Measurements from ENCODE around the gene PPIE. TPM values are rescaled to one million over a fixed set of nuclear protein-coding genes. Genes with fewer than 3 reads are reported as not detected.

PPIE gene
- total and polyA plus RNA-seq, 2 of the 8 experiments (the other 6 are each of a cell fraction or from before 2014, with no cell fraction given), result 38.9 to 56.1 TPM

- no peak for TF ChIP-seq RAD21 (IDR thresholded peaks at IDR 0.05 in 1 of 2, conservative IDR thresholded peaks at IDR 0.05 in 1 of 2; ENCODE audit: low read depth in 2 of 2, low read length in 2 of 2)
- peak; percentile 41 for TF ChIP-seq ASH2L (IDR thresholded peaks at IDR 0.05; ENCODE audit: low read length)
- no peak for TF ChIP-seq JUN (IDR thresholded peaks at IDR 0.05; ENCODE audit: low read depth, low read length)
- TF ChIP-seq SUZ12 (IDR thresholded peaks at IDR 0.05; ENCODE audit: low read length), result peak; percentile 65; the same call in 1 of the 2 replicates
- peak; percentile 48 for TF ChIP-seq RNF2 (IDR thresholded peaks at IDR 0.05; ENCODE audit: borderline replicate concordance, low read depth, low read length, missing control alignments, poor library complexity, severe bottlenecking)
- TF ChIP-seq CTCF (IDR thresholded peaks at IDR 0.05; ENCODE audit: control extremely low read depth in 1 of 3, insufficient read depth in 1 of 3, low read depth in 1 of 3, low read length in 3 of 3), result no peak
- TF ChIP-seq POU5F1 (IDR thresholded peaks at IDR 0.05; ENCODE audit: low read depth, low read length), result no peak
- TF ChIP-seq E2F6 (IDR thresholded peaks at IDR 0.05), result peak; percentile 90
- TF ChIP-seq CHD1 (IDR thresholded peaks at IDR 0.05; ENCODE audit: low read depth, low read length), result no peak
- TF ChIP-seq PHF8 (conservative IDR thresholded peaks at IDR 0.05; ENCODE audit: low read depth, low read length), result no peak
- no peak for TF ChIP-seq CEBPB (IDR thresholded peaks at IDR 0.05; ENCODE audit: low read depth, low read length)
- TF ChIP-seq CREB1 (IDR thresholded peaks at IDR 0.05), result no peak
- TF ChIP-seq MAFK (IDR thresholded peaks at IDR 0.05; ENCODE audit: low read depth, low read length), result no peak
- TF ChIP-seq KDM1A (IDR thresholded peaks at IDR 0.05; ENCODE audit: borderline replicate concordance, low read length), result no peak
- TF ChIP-seq SIRT6 (IDR thresholded peaks at IDR 0.05; ENCODE audit: low read length), result no peak
- no peak for TF ChIP-seq SP4 (IDR thresholded peaks at IDR 0.05; ENCODE audit: low read length)
- TF ChIP-seq RFX5 (IDR thresholded peaks at IDR 0.05; ENCODE audit: borderline replicate concordance, low read depth, low read length), result no peak
- TF ChIP-seq TBP (IDR thresholded peaks at IDR 0.05; ENCODE audit: low read depth, low read length), result no peak
- TF ChIP-seq USF2 (IDR thresholded peaks at IDR 0.05; ENCODE audit: low read length), result no peak
- no peak for TF ChIP-seq ZNF274 (IDR thresholded peaks at IDR 0.05; ENCODE audit: borderline replicate concordance, extremely low read depth, low read length)
Measured at GRCh38 chr1:39788758-39789570, 50.3 kb downstream of the PPIE start, which contains the start of gene BMP8B (continued).
